Adrenal gland (tissue), 12 donors: ENCODE data around the gene CUX1. TPM values are rescaled to one million over a fixed set of nuclear protein-coding genes. Genes with fewer than 3 reads are reported as not detected.

ENCODE experiments used
- DNase-seq, 7 donors: peaks; one replicate each; pipeline ENCODE4 v3.0.0-alpha.2; 2019 to 2020
- H3K27ac ChIP-seq, 5 donors: fragments of 200-600 bp; sonication (generic) in 4 of 5; 1 replicate in 3 of 5; 2 replicates in 2 of 5; pipeline versions ENCODE4 v1.5.1 to v1.8.0; 2016 to 2020; ENCODE audit warnings: mild to moderate bottlenecking in 1 of 5
- H3K27me3 ChIP-seq: fragments of 200-600 bp; 2 replicates; pipeline ENCODE4 v1.8.0; 2021
- H3K36me3 ChIP-seq, 2 donors: fragments of 200-600 bp; replicated peaks in 1 of 2; 1 replicate in 1 of 2; 2 replicates in 1 of 2; pipeline versions ENCODE4 v1.5.1 to v1.8.0; 2018 to 2022
- H3K4me1 ChIP-seq, 2 donors: fragments of 200-600 bp; replicated peaks in 1 of 2; 1 replicate in 1 of 2; 2 replicates in 1 of 2; pipeline versions ENCODE4 v1.5.1 to v1.8.0; 2018 to 2021
- H3K4me3 ChIP-seq, 4 donors: fragments of 200-600 bp; sonication (generic) in 3 of 4; one replicate each; pipeline ENCODE4 v1.5.1; 2016 to 2018
- H3K9me3 ChIP-seq, 3 donors: fragments of 200-600 bp; sonication (generic) in 1 of 3; replicated peaks in 1 of 3; 1 replicate in 2 of 3; 2 replicates in 1 of 3; pipeline versions ENCODE4 v1.5.1 to v1.8.0; 2016 to 2021
- POLR2A ChIP-seq, 2 donors: fragments of 450-650 bp; IDR thresholded peaks; one replicate each; pipeline ENCODE4 v1.6.1; 2017; ENCODE audit warnings: antibody characterized with exemption in 2 of 2, mild to moderate bottlenecking in 2 of 2, moderate library complexity in 1 of 2
- WGBS, 4 donors: extraction: QIAGEN DNeasy Blood & Tissue Kit in 2 of 4; methylation state at CpG; one replicate each; pipeline versions ENCODE4 v1.1.5 to v1.1.7; 2013 to 2017; 5-methylcytosine and 5-hydroxymethylcytosine counted together
- intact Hi-C, 2 donors: fragments of 100-400 bp; cut with DNase I; formaldehyde crosslinking; loops; one replicate each; pipeline versions ENCODE4 v1.14.1 to v1.15.0; 2022 to 2023
- polyA plus RNA-seq, 3 donors: library from polyadenylated mRNA; stranded (reverse); fragments of 200-250 nt in 2 of 3; fragments of 350-450 nt in 1 of 3; fragmentation: Illumina TruSeq in 1 of 3; extraction: RNeasy Lipid Tissue Mini Kit (QIAGEN cat#74804) in 1 of 3; gene quantifications; one replicate each; pipeline ENCODE4 v1.2.3, GENCODE V29; 2013 to 2014
- total RNA-seq, 9 donors: library from RNA; depleted of rRNA in 4 of 9; stranded (reverse); fragments of >200 nt in 4 of 9; fragments of 120-200 nt in 1 of 9; fragmentation: NEBNext Ultra II Directional in 1 of 9; extraction: Animal tissue kit (Norgen Biotek cat#: 25700) in 1 of 9; gene quantifications; one replicate each; pipeline versions ENCODE4 v1.1.0 to v1.2.4, GENCODE V29; 2013 to 2023
- TF ChIP-seq, protein P1 (sequence below), 6 experiments: fragments of 450-650 bp in 4 of 6; fragments of 200-600 bp in 2 of 6; sonication (generic) in 1 of 6; IDR thresholded peaks; 1 replicate in 5 of 6; 2 replicates in 1 of 6; pipeline versions ENCODE4 v1.5.1 to v1.8.0; 2016 to 2021; ENCODE audit warnings: antibody characterized with exemption in 6 of 6, mild to moderate bottlenecking in 2 of 6, moderate library complexity in 1 of 6
- donor health status: healthy with polysubstance abuse.
- donor health status: Bipolar disorder and iron deficiency.
- donor health status: DM: yes; HTN: yes; CAD: no.
- donor health status: DM: no; HTN: no; CAD: no.
- donor health status: DM: no; HTN: no; CAD: no.
- donor health status: DM: yes; HTN: yes; CAD: no.

CUX1 gene
- total and polyA plus RNA-seq, 12 donors, result 17.2 to 72.6 (median 58.3) TPM

DNA sequence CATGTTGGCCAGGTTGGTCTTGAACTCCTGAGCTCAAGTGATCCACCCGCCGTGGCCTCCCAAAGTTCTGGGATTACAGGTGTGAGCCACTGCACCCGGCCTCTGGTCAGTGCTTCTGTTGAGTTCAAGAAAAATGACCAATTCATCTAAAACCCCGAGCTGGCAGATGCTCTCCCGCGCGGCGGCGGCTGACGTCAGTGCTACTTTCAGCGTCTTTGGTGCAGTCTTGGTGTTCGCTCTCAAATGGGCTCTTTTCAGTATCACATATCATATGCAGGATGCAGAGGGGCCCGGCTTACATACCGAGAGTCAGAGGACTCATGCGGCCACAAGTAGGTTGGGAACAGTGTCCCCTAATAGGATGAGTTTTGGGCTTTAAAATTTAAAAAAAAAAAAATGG, 125.9 kb downstream of the CUX1 start:
- Histone ChIP-seq H3K27ac (no peak overlapping the region), H3K4me1 (peaks cover 14 to 18% of the 10 kb centered on the region in 2 donors), H3K36me3 (no peaks in the 10 kb centered on the region), H3K4me3 (no peak overlapping the region), H3K9me3 (no peaks in the 10 kb centered on the region), H3K27me3 (no peaks in the 10 kb centered on the region)
- peak in 1 of 7 donors; percentile 0 for DNase-seq
- intact Hi-C loops, result no loop called here
- TF ChIP-seq, protein P1, sequence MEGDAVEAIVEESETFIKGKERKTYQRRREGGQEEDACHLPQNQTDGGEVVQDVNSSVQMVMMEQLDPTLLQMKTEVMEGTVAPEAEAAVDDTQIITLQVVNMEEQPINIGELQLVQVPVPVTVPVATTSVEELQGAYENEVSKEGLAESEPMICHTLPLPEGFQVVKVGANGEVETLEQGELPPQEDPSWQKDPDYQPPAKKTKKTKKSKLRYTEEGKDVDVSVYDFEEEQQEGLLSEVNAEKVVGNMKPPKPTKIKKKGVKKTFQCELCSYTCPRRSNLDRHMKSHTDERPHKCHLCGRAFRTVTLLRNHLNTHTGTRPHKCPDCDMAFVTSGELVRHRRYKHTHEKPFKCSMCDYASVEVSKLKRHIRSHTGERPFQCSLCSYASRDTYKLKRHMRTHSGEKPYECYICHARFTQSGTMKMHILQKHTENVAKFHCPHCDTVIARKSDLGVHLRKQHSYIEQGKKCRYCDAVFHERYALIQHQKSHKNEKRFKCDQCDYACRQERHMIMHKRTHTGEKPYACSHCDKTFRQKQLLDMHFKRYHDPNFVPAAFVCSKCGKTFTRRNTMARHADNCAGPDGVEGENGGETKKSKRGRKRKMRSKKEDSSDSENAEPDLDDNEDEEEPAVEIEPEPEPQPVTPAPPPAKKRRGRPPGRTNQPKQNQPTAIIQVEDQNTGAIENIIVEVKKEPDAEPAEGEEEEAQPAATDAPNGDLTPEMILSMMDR (IDR thresholded peaks at IDR 0.05), result no peak
- TF ChIP-seq POLR2A (IDR thresholded peaks at IDR 0.05), result no peak
- whole genome bisulfite sequencing, 4 donors, result 91 to 97% (median 96%) methylated on average over 14 to 15 of the region's 15 CpGs

DNA sequence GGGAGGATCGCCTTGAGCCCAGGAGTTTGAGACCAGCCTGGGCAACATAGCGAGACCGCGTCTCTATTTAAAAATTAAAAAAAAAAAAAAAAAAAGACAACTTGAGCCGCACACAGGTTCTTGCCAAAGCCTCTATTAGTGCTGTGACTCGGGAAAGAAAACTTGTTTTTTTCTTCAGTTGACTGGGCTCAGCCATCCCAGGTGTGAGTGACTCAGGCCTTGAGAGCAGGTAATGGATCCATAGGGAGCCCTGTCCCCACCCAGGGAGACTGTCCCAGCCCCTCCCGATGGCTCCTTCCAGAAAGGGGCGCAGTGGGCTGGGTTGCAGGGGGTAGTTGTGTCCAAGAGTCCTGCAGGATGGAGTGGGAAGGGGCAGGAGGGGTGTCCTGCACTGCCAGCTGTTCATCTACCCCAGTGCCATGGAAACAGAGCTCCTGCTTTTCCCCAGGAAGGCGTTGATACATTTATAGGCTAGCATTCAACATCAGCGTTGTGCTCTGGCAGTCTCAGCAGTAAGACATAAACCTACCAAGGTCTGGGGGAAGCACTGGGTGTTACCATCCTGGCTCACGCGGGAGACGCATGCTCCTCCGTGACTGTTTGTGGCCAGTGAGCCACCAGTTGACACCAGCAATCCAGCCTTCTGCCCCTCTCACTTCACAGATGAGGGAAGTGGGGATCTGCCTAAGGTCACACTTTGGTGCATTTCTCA, 126.6 kb downstream of the CUX1 start:
- peaks cover 14 to 18% of the 10 kb centered on the region in 2 donors for H3K4me1 ChIP-seq
- H3K27ac ChIP-seq, result no peak overlapping the region
- TF ChIP-seq, protein P1 (IDR thresholded peaks at IDR 0.05), result no peak
- no peak for TF ChIP-seq POLR2A (IDR thresholded peaks at IDR 0.05)
- WGBS, 4 donors, result 87 to 96% (median 93%) methylated on average over 13 to 14 of the region's 14 CpGs
- intact Hi-C loops, result no loop called here
- no peaks in the 10 kb centered on the region for H3K36me3 ChIP-seq
- H3K4me3 ChIP-seq, result no peak overlapping the region
- no peaks in the 10 kb centered on the region for H3K27me3 ChIP-seq
- no peaks in the 10 kb centered on the region for H3K9me3 ChIP-seq
- no peak for DNase-seq

DNA sequence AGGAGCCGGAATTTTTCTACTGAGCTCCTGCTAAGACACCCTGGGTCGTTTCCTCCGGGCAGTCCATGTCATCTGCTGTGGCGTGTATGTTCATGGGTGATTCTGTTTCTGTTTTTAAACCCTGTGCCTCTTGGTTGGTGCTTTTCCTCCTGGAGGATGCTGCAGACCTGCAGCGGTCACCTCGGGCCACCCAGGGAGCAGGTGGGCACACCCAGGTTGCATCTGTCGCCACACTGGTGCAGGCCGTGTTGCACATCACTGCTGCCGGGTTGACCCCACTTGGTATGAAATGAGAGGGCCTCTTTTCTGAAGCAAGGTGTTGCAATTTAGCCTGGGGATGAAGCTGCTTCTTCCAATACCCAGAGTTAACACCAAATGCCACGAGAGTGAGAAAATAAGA, 127.2 kb downstream of the CUX1 start:
- H3K27ac ChIP-seq, result no peak overlapping the region
- no peak for TF ChIP-seq POLR2A (IDR thresholded peaks at IDR 0.05)
- TF ChIP-seq, protein P1 (IDR thresholded peaks at IDR 0.05), result no peak
- 85 to 93% (median 91%) methylated on average over 9 to 10 of the region's 10 CpGs for WGBS, 4 donors
- H3K36me3 ChIP-seq, result no peaks in the 10 kb centered on the region
- H3K4me3 ChIP-seq, result no peak overlapping the region
- no peaks in the 10 kb centered on the region for H3K27me3 ChIP-seq
- no peaks in the 10 kb centered on the region for H3K9me3 ChIP-seq
- DNase-seq, result no peak
- intact Hi-C loops, result no loop called here
- peaks cover 14 to 18% of the 10 kb centered on the region in 2 donors for H3K4me1 ChIP-seq

DNA sequence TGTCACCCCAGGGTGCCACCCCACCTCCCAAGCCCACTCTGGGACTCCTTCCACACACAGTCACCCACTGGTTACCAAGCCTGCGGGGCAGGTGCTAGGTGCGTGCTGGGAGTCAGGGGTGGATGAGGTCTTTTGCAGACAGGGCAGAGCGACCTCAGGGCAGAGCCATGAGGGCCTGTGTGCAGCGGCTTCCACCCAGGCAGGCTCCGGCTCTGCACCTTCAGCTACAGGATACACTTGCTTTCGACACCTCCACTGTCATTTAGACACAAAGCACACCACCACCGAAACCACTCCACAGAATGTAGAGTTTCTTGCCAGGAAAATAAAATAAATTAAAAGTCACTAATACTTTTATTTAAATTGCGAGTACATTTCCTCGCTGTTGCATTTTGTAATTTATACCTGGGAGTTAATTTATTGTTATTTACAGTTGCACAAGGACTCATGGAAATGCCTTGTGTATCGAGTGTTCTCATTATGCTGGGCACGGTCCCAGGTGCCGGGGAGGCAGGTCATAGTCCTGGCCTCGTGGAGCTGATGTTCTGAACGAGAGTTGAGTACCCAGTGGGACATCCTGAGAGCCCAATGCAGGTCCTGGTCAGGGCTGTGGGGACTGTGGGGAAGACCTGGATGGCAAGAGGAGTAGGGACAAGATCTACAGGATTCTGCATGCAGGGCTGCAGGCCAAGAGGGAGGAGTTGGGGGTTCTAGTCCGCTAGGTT, 127.8 kb downstream of the CUX1 start:
- Histone ChIP-seq H3K4me1 (peaks cover 14 to 20% of the 10 kb centered on the region in 2 donors), H3K36me3 (no peaks in the 10 kb centered on the region), H3K4me3 (no peak overlapping the region), H3K9me3 (no peaks in the 10 kb centered on the region), H3K27ac (no peak overlapping the region), H3K27me3 (no peaks in the 10 kb centered on the region)
- 89 to 94% (median 91%) methylated on average over 10 to 15 of the region's 15 CpGs for WGBS, 4 donors
- TF ChIP-seq POLR2A (IDR thresholded peaks at IDR 0.05), result no peak
- TF ChIP-seq, protein P1 (IDR thresholded peaks at IDR 0.05), result no peak
- no peak for DNase-seq
- intact Hi-C loops, result no loop called here
